HepG2 (cell line): ENCODE results near the gene PSMC3IP. TPM values are rescaled to one million over a fixed set of nuclear protein-coding genes. Genes with fewer than 3 reads are reported as not detected.
A peak's percentile ranks its signal among the peaks of the same experiment; 100 is the strongest.

Source experiments
- ATF3 ChIP-seq: sonication (generic); formaldehyde crosslinking; IDR thresholded peaks from 2 replicates; pipeline ENCODE4 v1.4.0; 2020; ENCODE audit warnings: missing genetic modification reagents
- ELF4 ChIP-seq: sonication (generic); formaldehyde crosslinking; IDR thresholded peaks from 2 replicates; pipeline ENCODE4 v1.5.0; 2020; ENCODE audit warnings: missing genetic modification reagents, mild to moderate bottlenecking, moderate library complexity, borderline replicate concordance
- HMG20B ChIP-seq: conservative IDR thresholded peaks from 2 replicates; pipeline ENCODE4 v1.6.1; 2016; ENCODE audit warnings: missing genetic modification reagents, missing compliant biosample characterization
- IKZF5 ChIP-seq: IDR thresholded peaks from 2 replicates; pipeline ENCODE4 v1.6.1; 2018; ENCODE audit warnings: missing genetic modification reagents, mild to moderate bottlenecking, missing compliant biosample characterization
- MBNL3 ChIP-seq: fragments of 250-450 bp; sonication (Bioruptor Pico); conservative IDR thresholded peaks from 2 replicates; pipeline ENCODE4 v1.8.0; 2022; ENCODE audit warnings: mild to moderate bottlenecking, inconsistent platforms
- REST ChIP-seq, 2 experiments: IDR thresholded peaks; 2 replicates each; pipeline ENCODE4 v1.6.1; 2011 to 2012; ENCODE audit warnings: low read length in 2 of 2, borderline replicate concordance in 1 of 2, low read depth in 1 of 2, mild to moderate bottlenecking in 1 of 2, moderate library complexity in 1 of 2
- THAP9 ChIP-seq: sonication (generic); formaldehyde crosslinking; IDR thresholded peaks from 2 replicates; pipeline ENCODE4; 2020; ENCODE audit warnings: missing genetic modification reagents, mild to moderate bottlenecking, borderline replicate concordance
- ZKSCAN5 ChIP-seq: sonication (generic); formaldehyde crosslinking; IDR thresholded peaks from 2 replicates; pipeline ENCODE4 v1.5.1; 2020; ENCODE audit warnings: mild to moderate bottlenecking, missing genetic modification reagents
- ZNF318 ChIP-seq: sonication (generic); formaldehyde crosslinking; IDR thresholded peaks from 2 replicates; pipeline ENCODE4 v1.4.0; 2020; ENCODE audit warnings: mild to moderate bottlenecking, missing genetic modification reagents
- ZNF350 ChIP-seq: sonication (generic); formaldehyde crosslinking; IDR thresholded peaks from 2 replicates; pipeline ENCODE4 v1.4.0; 2020; ENCODE audit warnings: mild to moderate bottlenecking, low read depth, missing genetic modification reagents, borderline replicate concordance
- ZNF549 ChIP-seq: sonication (generic); formaldehyde crosslinking; IDR thresholded peaks from 2 replicates; pipeline ENCODE4 v1.5.0; 2020; ENCODE audit warnings: missing genetic modification reagents
- ZNF816 ChIP-seq: sonication (generic); formaldehyde crosslinking; IDR thresholded peaks from 2 replicates; pipeline ENCODE4 v1.8.0; 2022; ENCODE audit warnings: missing genetic modification reagents, mild to moderate bottlenecking, borderline replicate concordance
- polyA plus RNA-seq, 8 experiments: library from polyadenylated mRNA; depleted of rRNA in 3 of 8; stranded (reverse) in 7 of 8; unstranded in 1 of 8; fragments of >200 nt; fragmentation: Illumina TruSeq in 4 of 8; extraction: Trizol in 4 of 8; gene quantifications; 2 replicates each; pipeline versions ENCODE4 v1.2.1 to v1.2.3, GENCODE V29; 2011 to 2016; ENCODE audit warnings: low read depth in 4 of 8, missing spikeins in 1 of 8, mixed read lengths in 1 of 8; ENCODE audit not compliant: insufficient read depth in 1 of 8
- total RNA-seq, 5 experiments: library from RNA; depleted of rRNA; stranded (reverse); fragments of >200 nt; fragmentation: Illumina TruSeq; extraction: Trizol; gene quantifications; 2 replicates each; pipeline ENCODE4 v1.2.3, GENCODE V29; 2016; ENCODE audit warnings: low read depth in 1 of 5

Gene PSMC3IP
- total and polyA plus RNA-seq, 2 of the 13 experiments (the other 11 are each of a cell fraction or from before 2014, with no cell fraction given): 6.5 to 22.4 TPM

GRCh38 chr17:42561897-42562387 lies 15.6 kb downstream of the PSMC3IP start, which contains the start of gene COASY (continued):
- TF ChIP-seq THAP9 (CRISPR knock-in tag): peak; percentile 83; the same call in 1 of the 2 replicates
- peak; percentile 91 for TF ChIP-seq ELF4 (CRISPR knock-in tag)
- no peak for TF ChIP-seq MBNL3 (CRISPR knock-in tag)
- TF ChIP-seq ZNF816 (CRISPR knock-in tag): peak; percentile 46; the same call in 1 of the 2 replicates
- peak; percentile 88 for TF ChIP-seq IKZF5 (CRISPR knock-in tag)
- no peak for TF ChIP-seq ZNF318 (CRISPR knock-in tag)
- TF ChIP-seq ZNF549 (CRISPR knock-in tag): no peak
- peak; percentile 87 for TF ChIP-seq ZNF350
- TF ChIP-seq ZKSCAN5 (CRISPR knock-in tag): no peak
- TF ChIP-seq HMG20B (CRISPR knock-in tag): peak; percentile 59; the same call in 1 of the 2 replicates
- 0 out of 2 replicates have a peak, but pooled peaks have one; percentile 44 for TF ChIP-seq ATF3
- peak in 1 of 2 experiments; percentile 72; a peak in 2 of 4 replicates for TF ChIP-seq REST (IDR thresholded peaks at IDR 0.05; ENCODE audit: borderline replicate concordance in 1 of 2, low read depth in 1 of 2, low read length in 2 of 2)
